PC-9 (cell line): ENCODE measurements around the gene ADGRG4. TPM values are rescaled to one million over a fixed set of nuclear protein-coding genes. Genes with fewer than 3 reads are reported as not detected.

Experiments used
- BruUV-seq: library from RNA; stranded (reverse); fragments of 400-500 nt; replicated peaks from 2 replicates; lab custom pipeline; 2021; lab: Mats Ljungman, UMichigan
- CTCF ChIA-PET: fragments of 300-600 bp; sonication (Branson Sonifier 250); formaldehyde crosslinking; loops from one replicate; lab custom pipeline; 2022; ENCODE audit warnings: antibody characterized with exemption; lab: Charles Lee
- POLR2A ChIA-PET: fragments of 300-600 bp; sonication (Branson Sonifier 250); formaldehyde crosslinking; loops from one replicate; lab custom pipeline; 2022; ENCODE audit warnings: antibody characterized with exemption; ENCODE audit not compliant: unreplicated experiment; lab: Charles Lee
- DNase-seq, 2 experiments: peaks; one replicate each; pipeline versions ENCODE4 v3.0.0 to v3.0.0-alpha.2; 2015 to 2022; ENCODE audit warnings: mixed read lengths in 1 of 2
- H2AFZ ChIP-seq: fragments of 200-600 bp; sonication (generic); 2 replicates; pipeline ENCODE4 v1.8.1; 2017; ENCODE audit warnings: antibody characterized with exemption
- H3F3A ChIP-seq: fragments of 200-600 bp; sonication (generic); 2 replicates; pipeline ENCODE4 v1.8.1; 2017; ENCODE audit warnings: antibody characterized with exemption, mild to moderate bottlenecking, low read depth; ENCODE audit not compliant: insufficient read depth
- H3K27ac ChIP-seq: fragments of 200-600 bp; sonication (generic); 2 replicates; pipeline ENCODE4 v1.6.1; 2016; ENCODE audit warnings: mixed run types
- H3K27me3 ChIP-seq: fragments of 200-600 bp; sonication (generic); 2 replicates; pipeline ENCODE4 v1.6.1; 2016; ENCODE audit warnings: low read depth, mixed run types; ENCODE audit not compliant: insufficient read depth
- H3K36me3 ChIP-seq: fragments of 200-600 bp; sonication (generic); 2 replicates; pipeline ENCODE4 v1.6.1; 2016; ENCODE audit warnings: low read depth, mixed run types
- H3K4me1 ChIP-seq: fragments of 200-600 bp; sonication (generic); replicated peaks from 2 replicates; pipeline ENCODE4 v1.6.1; 2016; ENCODE audit warnings: mixed run types; ENCODE audit not compliant: insufficient read depth
- H3K4me2 ChIP-seq: fragments of 200-600 bp; sonication (generic); 2 replicates; pipeline ENCODE4 v1.6.1; 2017; ENCODE audit warnings: mixed run types
- H3K4me3 ChIP-seq: fragments of 200-600 bp; sonication (generic); 2 replicates; pipeline ENCODE4 v1.6.1; 2016; ENCODE audit warnings: mixed run types
- H3K79me2 ChIP-seq: fragments of 200-600 bp; sonication (generic); 2 replicates; pipeline ENCODE4 v1.6.1; 2017; ENCODE audit warnings: low read depth, mixed run types
- H3K9me2 ChIP-seq: fragments of 200-600 bp; sonication (generic); 2 replicates; pipeline ENCODE4 v1.8.1; 2017; ENCODE audit warnings: mild to moderate bottlenecking; ENCODE audit not compliant: insufficient read depth
- H3K9me3 ChIP-seq: fragments of 200-600 bp; sonication (generic); 2 replicates; pipeline ENCODE4 v1.8.1; 2016; ENCODE audit warnings: low read depth; ENCODE audit not compliant: insufficient read depth
- H4K20me1 ChIP-seq: fragments of 200-600 bp; sonication (generic); 2 replicates; pipeline ENCODE4 v1.8.1; 2017; ENCODE audit not compliant: insufficient read depth
- EZH2 ChIP-seq: fragments of 200-600 bp; sonication (generic); IDR thresholded peaks from 2 replicates; pipeline ENCODE4 v1.8.0; 2017; ENCODE audit warnings: antibody characterized with exemption, low read depth
- intact Hi-C: fragments of 100-400 bp; cut with micrococcal nuclease; formaldehyde crosslinking; loops from one replicate; pipeline ENCODE4 v1.10.0; 2022; ENCODE audit not compliant: unreplicated experiment
- total RNA-seq: library from RNA; stranded (reverse); gene quantifications from 2 replicates; pipeline ENCODE4 v1.2.3, GENCODE V29; 2021
- TF ChIP-seq, protein P1 (sequence below): fragments of 200-600 bp; sonication (generic); conservative IDR thresholded peaks from 2 replicates; pipeline ENCODE4 v1.6.1; 2017; ENCODE audit warnings: mixed run types, antibody characterized with exemption, mild to moderate bottlenecking, moderate library complexity

ADGRG4 gene
- total RNA-seq, 1 experiment from 2014 or later, result not detected

DNA sequence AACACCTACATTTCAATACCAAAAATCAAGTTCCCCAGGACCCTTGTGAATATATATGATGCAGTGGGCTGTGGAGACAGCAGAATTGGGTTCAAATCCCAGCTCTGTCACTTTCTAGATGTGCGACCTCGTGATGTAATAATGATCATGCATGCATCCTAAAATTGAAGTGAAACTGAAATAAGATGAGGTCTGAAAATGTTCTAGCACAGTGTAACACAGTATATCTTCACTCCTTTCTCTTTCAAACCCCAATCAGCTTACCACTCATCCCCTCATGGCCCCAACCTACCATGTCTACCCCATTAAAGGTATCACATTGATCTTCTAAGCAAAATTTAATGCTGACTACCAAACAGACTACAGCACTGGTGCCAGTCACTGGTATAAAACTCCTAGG lies 117.0 kb downstream of the ADGRG4 start:
- Histone ChIP-seq H3K9me2 (no peaks in the 10 kb centered on the region; the same call in 1 of the 2 replicates), H3K4me2 (no peak overlapping the region), H4K20me1 (no peaks in the 10 kb centered on the region), H3K4me1 (no peaks in the 10 kb centered on the region), H3K9me3 (no peaks in the 10 kb centered on the region), H3K79me2 (no peaks in the 10 kb centered on the region), H3F3A (no peaks in the 10 kb centered on the region), H3K27me3 (no peaks in the 10 kb centered on the region), H2AFZ (no peak overlapping the region), H3K27ac (no peak overlapping the region), H3K4me3 (no peak overlapping the region), H3K36me3 (no peaks in the 10 kb centered on the region)
- no TSS peak for BruUV-seq
- CTCF ChIA-PET, result no interaction called here
- TF ChIP-seq EZH2, result no peak
- TF ChIP-seq, protein P1, sequence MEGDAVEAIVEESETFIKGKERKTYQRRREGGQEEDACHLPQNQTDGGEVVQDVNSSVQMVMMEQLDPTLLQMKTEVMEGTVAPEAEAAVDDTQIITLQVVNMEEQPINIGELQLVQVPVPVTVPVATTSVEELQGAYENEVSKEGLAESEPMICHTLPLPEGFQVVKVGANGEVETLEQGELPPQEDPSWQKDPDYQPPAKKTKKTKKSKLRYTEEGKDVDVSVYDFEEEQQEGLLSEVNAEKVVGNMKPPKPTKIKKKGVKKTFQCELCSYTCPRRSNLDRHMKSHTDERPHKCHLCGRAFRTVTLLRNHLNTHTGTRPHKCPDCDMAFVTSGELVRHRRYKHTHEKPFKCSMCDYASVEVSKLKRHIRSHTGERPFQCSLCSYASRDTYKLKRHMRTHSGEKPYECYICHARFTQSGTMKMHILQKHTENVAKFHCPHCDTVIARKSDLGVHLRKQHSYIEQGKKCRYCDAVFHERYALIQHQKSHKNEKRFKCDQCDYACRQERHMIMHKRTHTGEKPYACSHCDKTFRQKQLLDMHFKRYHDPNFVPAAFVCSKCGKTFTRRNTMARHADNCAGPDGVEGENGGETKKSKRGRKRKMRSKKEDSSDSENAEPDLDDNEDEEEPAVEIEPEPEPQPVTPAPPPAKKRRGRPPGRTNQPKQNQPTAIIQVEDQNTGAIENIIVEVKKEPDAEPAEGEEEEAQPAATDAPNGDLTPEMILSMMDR, result no peak
- no peak for DNase-seq
- intact Hi-C loops, result no loop called here
- POLR2A ChIA-PET, result no interaction called here

DNA sequence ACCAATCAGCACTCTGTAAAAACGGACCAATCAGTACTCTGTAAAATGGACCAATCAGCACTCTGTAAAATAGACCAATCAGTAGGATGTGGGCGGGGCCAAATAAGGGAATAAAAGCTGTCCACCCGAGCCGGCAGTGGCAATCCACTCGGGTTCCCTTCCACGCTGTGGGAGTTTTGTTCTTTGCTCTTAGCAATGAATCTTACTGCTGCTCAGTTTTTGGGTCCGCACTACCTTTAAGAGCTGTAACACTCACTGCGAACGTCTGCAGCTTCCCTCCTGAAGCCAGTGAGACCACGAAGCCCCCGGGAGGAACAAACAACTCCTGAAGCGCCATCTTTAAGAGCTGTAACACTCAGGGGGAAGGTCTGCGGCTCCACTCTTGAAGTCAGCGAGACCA lies 120.6 kb downstream of the ADGRG4 start:
- Histone ChIP-seq H3K36me3 (no peaks in the 10 kb centered on the region), H3K9me2 (no peaks in the 10 kb centered on the region; the same call in 1 of the 2 replicates), H4K20me1 (no peaks in the 10 kb centered on the region), H3K9me3 (no peaks in the 10 kb centered on the region), H3K79me2 (no peaks in the 10 kb centered on the region), H3K27ac (no peak overlapping the region), H3K4me2 (no peak overlapping the region), H3F3A (no peaks in the 10 kb centered on the region), H3K27me3 (no peaks in the 10 kb centered on the region), H3K4me3 (no peak overlapping the region), H3K4me1 (no peaks in the 10 kb centered on the region), H2AFZ (no peak overlapping the region)
- CTCF ChIA-PET, result no interaction called here
- intact Hi-C loops, result no loop called here
- TF ChIP-seq, protein P1, result no peak
- no peak for TF ChIP-seq EZH2
- no peak for DNase-seq
- no TSS peak for BruUV-seq
- POLR2A ChIA-PET, result no interaction called here

DNA sequence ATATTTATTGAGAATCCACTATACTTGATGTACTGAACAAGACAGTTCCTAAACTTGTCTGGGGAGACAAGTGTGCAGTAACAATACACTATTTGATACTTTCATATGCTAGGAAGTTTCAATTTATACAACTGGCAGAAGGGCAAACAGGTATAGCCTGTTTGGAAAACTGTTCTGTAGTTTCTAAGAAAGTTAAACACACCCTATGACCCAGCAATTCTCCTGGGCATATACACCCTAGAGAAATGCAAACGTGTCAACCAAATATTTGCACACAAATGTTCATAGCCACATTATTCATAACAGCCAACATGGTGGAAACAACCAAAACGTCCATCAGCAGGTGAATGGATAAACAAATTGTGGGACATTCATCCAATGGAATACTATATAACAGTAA lies 123.0 kb downstream of the ADGRG4 start:
- no peaks in the 10 kb centered on the region for H3F3A ChIP-seq
- H3K4me1 ChIP-seq, result no peaks in the 10 kb centered on the region
- no TSS peak for BruUV-seq
- no peak overlapping the region for H2AFZ ChIP-seq
- DNase-seq, result peak in 1 of 2 experiments; percentile 49
- POLR2A ChIA-PET, result no interaction called here
- no peak overlapping the region for H3K27ac ChIP-seq
- no peaks in the 10 kb centered on the region for H4K20me1 ChIP-seq
- no peaks in the 10 kb centered on the region for H3K9me2 ChIP-seq
- intact Hi-C loops, result no loop called here
- H3K79me2 ChIP-seq, result no peaks in the 10 kb centered on the region
- no peaks in the 10 kb centered on the region for H3K36me3 ChIP-seq
- H3K27me3 ChIP-seq, result no peaks in the 10 kb centered on the region
- CTCF ChIA-PET, result no interaction called here
- no peaks in the 10 kb centered on the region for H3K9me3 ChIP-seq
- H3K4me2 ChIP-seq, result no peak overlapping the region
- TF ChIP-seq, protein P1, result no peak
- no peak for TF ChIP-seq EZH2
- no peak overlapping the region for H3K4me3 ChIP-seq
